Omental fat pad (tissue), 4 donors: ENCODE measurements around the gene PIN4. TPM values are rescaled to one million over a fixed set of nuclear protein-coding genes. Genes with fewer than 3 reads are reported as not detected.

Source experiments
- ATAC-seq: fragments of 150-250 bp; one replicate; pipeline ENCODE4 v1.9.1; 2016; ENCODE audit warnings: mild to moderate bottlenecking, moderate library complexity; ENCODE audit not compliant: low FRiP score
- DNase-seq: peaks from one replicate; pipeline ENCODE4 v3.0.0-alpha.2; 2019; ENCODE audit warnings: low spot score
- CTCF ChIP-seq, 3 donors: fragments of 450-650 bp; IDR thresholded peaks; one replicate each; pipeline ENCODE4 v1.5.1; 2016 to 2017; ENCODE audit warnings: antibody characterized with exemption in 3 of 3, mild to moderate bottlenecking in 3 of 3, moderate library complexity in 2 of 3
- total RNA-seq, 4 donors: library from RNA; depleted of rRNA; stranded (reverse); fragments of >200 nt; gene quantifications; one replicate each; pipeline ENCODE4 v1.1.0, GENCODE V29; 2016

Gene PIN4
- total RNA-seq, 4 donors from 2014 or later = 3.2 to 11.2 (median 4.8) TPM

- ATAC-seq (peak; percentile 70), DNase-seq (peak; percentile 29)
- no peak for TF ChIP-seq CTCF (IDR thresholded peaks at IDR 0.05)
These were observed 64.0 kb downstream of the PIN4 start for GRCh38 chrX:72245461-72246089.

GRCh38 chrX:72247206-72247942 lies 65.8 kb downstream of the PIN4 start:
- TF ChIP-seq CTCF (IDR thresholded peaks at IDR 0.05) = no peak
- ATAC-seq (no peak), DNase-seq (no peak)

Other genes starting within 250 kb of the PIN4 start
- 1 to 10 TPM; 3.7 to 6.9 (median 4.4) TPM for gene RTL5, start 49.8 kb upstream of the PIN4 start, total RNA-seq
- gene ERCC6L, start 57.3 kb downstream of the PIN4 start, total RNA-seq = under 1 TPM in 3 of 4 donors, not detected in 1; 0.12 to 0.19 (median 0.13) TPM
- gene RPS4X, start 95.5 kb downstream of the PIN4 start, total RNA-seq = 1,000 to 10,000 TPM in 2 of 4 donors, 100 to 1,000 TPM in 2; 603 to 1,148 (median 884) TPM
- 1 to 10 TPM in 2 of 4 donors, under 1 TPM in 1, not detected in 1; 0.60 to 5.0 (median 4.7) TPM for gene CITED1, start 124.2 kb downstream of the PIN4 start, total RNA-seq